Fibroblast of skin of left quadriceps (primary cell): Measurements from ENCODE around the gene KCNK4.

Source experiments
- DNase-seq, 2 experiments: peaks; one replicate each; pipeline ENCODE4 v3.0.0-alpha.2; 2013; ENCODE audit warnings: low read depth in 2 of 2

KCNK4 gene

GRCh38 chr11:64253481-64253880, 37.6 kb upstream of the KCNK4 start:
- no peak for DNase-seq

GRCh38 chr11:64254326-64254725, 36.8 kb upstream of the KCNK4 start:
- no peak for DNase-seq

GRCh38 chr11:64255135-64256128, 35.7 kb upstream of the KCNK4 start:
- DNase-seq, result no peak

- no peak for DNase-seq
Measured at GRCh38 chr11:64256300-64256699, 34.8 kb upstream of the KCNK4 start.

GRCh38 chr11:64258356-64258755, 32.7 kb upstream of the KCNK4 start:
- DNase-seq, result no peak

GRCh38 chr11:64258946-64259532, 32.1 kb upstream of the KCNK4 start:
- no peak for DNase-seq

- no peak for DNase-seq
Measured at GRCh38 chr11:64259533-64260067, 31.5 kb upstream of the KCNK4 start.

GRCh38 chr11:64260147-64260708, 30.9 kb upstream of the KCNK4 start:
- no peak for DNase-seq

GRCh38 chr11:64261556-64262080, 29.5 kb upstream of the KCNK4 start:
- DNase-seq, result no peak

- DNase-seq, result no peak
Measured at GRCh38 chr11:64262271-64263002, 28.7 kb upstream of the KCNK4 start.

- DNase-seq, result no peak
Measured at GRCh38 chr11:64263021-64263946, 27.8 kb upstream of the KCNK4 start.

- no peak for DNase-seq
Measured at GRCh38 chr11:64263947-64264317, 27.2 kb upstream of the KCNK4 start.

GRCh38 chr11:64264371-64264852, 26.7 kb upstream of the KCNK4 start:
- no peak for DNase-seq

GRCh38 chr11:64265176-64266160, 25.6 kb upstream of the KCNK4 start:
- no peak for DNase-seq

GRCh38 chr11:64266339-64266738, 24.8 kb upstream of the KCNK4 start:
- no peak for DNase-seq

GRCh38 chr11:64267207-64267945, 23.7 kb upstream of the KCNK4 start:
- DNase-seq, result no peak

GRCh38 chr11:64268025-64268892, 22.8 kb upstream of the KCNK4 start:
- DNase-seq, result no peak
